ENCODE measurements around the gene QRICH2. TPM values are rescaled to one million over a fixed set of nuclear protein-coding genes. Genes with fewer than 3 reads are reported as not detected.

The QRICH2 gene
- total RNA-seq, 4 donors from 2014 or later: 1.2 to 10.7 (median 3.1) TPM

DNA sequence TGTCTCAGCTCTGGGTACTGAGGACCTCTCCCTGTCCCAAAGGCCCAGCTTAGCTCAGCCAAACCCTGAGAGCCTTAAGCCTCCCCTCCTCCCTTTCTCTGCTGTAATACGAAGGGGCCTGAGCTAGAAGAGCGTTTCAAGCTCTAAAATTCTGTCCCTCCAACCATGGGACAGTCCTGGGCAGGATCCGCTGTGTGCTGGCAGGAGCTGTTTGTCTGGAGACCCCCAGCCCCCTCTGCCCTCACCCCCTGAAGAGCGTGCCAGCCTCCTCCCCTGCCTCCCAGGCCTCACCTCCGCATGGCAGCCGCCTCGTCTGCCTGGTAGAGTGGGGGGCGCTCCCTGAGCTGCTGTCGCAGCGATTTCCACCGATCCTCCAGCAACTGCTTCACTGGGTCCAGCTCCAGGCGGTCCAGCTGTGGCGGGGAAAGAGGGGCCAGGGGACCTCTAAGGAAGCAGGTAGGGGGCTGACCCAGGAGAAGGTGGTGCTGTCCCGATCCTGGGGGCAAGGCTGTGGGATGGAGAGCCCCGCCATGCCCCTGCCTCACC lies 28.3 kb downstream of the QRICH2 start:
- no peak for DNase-seq
- no peak for TF ChIP-seq POLR2A (IDR thresholded peaks at IDR 0.05)
- TF ChIP-seq, protein P1, sequence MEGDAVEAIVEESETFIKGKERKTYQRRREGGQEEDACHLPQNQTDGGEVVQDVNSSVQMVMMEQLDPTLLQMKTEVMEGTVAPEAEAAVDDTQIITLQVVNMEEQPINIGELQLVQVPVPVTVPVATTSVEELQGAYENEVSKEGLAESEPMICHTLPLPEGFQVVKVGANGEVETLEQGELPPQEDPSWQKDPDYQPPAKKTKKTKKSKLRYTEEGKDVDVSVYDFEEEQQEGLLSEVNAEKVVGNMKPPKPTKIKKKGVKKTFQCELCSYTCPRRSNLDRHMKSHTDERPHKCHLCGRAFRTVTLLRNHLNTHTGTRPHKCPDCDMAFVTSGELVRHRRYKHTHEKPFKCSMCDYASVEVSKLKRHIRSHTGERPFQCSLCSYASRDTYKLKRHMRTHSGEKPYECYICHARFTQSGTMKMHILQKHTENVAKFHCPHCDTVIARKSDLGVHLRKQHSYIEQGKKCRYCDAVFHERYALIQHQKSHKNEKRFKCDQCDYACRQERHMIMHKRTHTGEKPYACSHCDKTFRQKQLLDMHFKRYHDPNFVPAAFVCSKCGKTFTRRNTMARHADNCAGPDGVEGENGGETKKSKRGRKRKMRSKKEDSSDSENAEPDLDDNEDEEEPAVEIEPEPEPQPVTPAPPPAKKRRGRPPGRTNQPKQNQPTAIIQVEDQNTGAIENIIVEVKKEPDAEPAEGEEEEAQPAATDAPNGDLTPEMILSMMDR (IDR thresholded peaks at IDR 0.05): no peak
- no peaks in the 10 kb centered on the region for H3K9me3 ChIP-seq
- H3K4me1 ChIP-seq: no peaks in the 10 kb centered on the region
- H3K27me3 ChIP-seq: no peaks in the 10 kb centered on the region
- H3K27ac ChIP-seq: no peak overlapping the region
- H3K4me3 ChIP-seq: no peak overlapping the region
- no peaks in the 10 kb centered on the region for H3K36me3 ChIP-seq

DNA sequence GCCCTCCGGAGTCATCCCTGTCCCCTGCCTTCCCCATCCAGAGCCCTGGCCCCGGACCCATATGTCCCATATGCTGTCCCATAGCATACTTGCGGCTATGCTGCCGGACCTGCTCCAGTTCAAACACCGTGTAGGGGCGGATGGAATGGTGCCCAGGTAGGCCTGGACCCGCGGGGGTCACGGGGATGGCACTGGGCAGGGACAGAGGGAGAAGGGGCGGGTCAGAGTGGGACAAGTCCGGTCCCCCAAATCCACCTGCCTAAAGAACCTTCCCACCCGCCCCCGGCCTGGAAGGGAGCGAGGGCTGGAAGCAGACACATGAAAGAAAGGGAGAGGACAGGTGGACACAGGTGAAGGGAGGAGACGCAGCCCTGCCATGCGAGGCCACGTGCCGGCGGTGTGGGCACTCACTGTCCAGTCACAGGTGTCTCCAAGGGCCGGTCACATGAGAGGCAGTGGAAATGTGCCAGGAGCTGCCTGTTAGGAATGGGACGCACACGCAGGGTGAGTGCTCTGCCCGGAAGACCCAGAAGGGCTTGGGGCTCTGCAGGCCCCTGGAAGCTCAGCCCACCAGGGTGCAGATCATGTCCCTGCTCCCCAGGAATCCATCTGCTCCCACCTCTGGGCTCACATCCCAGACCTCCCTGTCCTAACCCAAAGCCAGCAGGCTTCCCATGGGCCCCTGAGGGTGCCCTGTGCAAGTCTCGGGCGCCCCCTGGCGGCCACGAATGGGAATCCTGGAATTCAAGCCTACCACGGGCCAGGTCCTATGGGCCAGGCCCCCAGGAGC lies 28.9 kb downstream of the QRICH2 start:
- Histone ChIP-seq H3K36me3 (no peaks in the 10 kb centered on the region), H3K27ac (no peak overlapping the region), H3K27me3 (no peaks in the 10 kb centered on the region), H3K4me3 (no peak overlapping the region), H3K9me3 (no peaks in the 10 kb centered on the region), H3K4me1 (no peaks in the 10 kb centered on the region)
- DNase-seq: peak; percentile 88 to 95 (median 89)
- TF ChIP-seq POLR2A (IDR thresholded peaks at IDR 0.05): peak in 1 of 2 donors; percentile 18
- TF ChIP-seq, protein P1 (IDR thresholded peaks at IDR 0.05): peak; percentile 92 to 97 (median 96)

DNA sequence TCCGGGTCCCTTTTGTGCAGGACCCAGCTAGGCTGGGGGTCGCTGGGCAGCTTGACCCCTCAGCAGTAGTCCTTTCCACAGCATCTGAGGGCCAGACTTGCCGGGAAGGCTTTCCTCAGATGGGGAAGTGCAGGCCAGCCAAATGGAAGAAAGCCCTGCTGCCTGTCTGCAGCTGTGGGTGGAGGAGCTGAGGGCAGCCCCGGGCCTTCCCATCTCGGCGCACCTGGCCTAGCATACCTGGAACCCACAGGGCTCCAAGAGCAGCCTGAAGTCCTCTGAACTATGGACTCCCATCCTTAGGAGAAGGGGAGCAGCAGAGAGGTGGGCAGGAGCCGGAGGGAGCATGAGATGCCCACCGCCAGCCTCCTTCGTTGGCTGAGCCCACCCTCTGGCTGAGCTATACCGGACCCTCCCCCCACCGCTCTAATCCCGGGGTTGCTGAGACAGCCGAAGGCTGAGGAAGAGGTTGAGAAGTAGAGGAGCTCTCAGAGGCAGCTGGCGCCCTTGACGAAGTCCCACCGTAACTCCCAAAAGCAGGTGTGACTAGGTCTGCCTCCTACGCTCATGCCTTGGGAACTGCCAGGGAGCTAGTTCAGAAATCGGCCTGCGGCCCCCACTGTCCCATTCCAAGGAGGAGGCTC lies 29.7 kb downstream of the QRICH2 start:
- no peak overlapping the region for H3K4me3 ChIP-seq
- H3K9me3 ChIP-seq: no peaks in the 10 kb centered on the region
- TF ChIP-seq POLR2A (IDR thresholded peaks at IDR 0.05): no peak
- TF ChIP-seq, protein P1 (IDR thresholded peaks at IDR 0.05): no peak
- peaks cover 0 to 4% (median 0%) of the 10 kb centered on the region in 4 donors for H3K4me1 ChIP-seq
- no peaks in the 10 kb centered on the region for H3K36me3 ChIP-seq
- no peaks in the 10 kb centered on the region for H3K27me3 ChIP-seq
- no peak overlapping the region for H3K27ac ChIP-seq
- no peak for DNase-seq

DNA sequence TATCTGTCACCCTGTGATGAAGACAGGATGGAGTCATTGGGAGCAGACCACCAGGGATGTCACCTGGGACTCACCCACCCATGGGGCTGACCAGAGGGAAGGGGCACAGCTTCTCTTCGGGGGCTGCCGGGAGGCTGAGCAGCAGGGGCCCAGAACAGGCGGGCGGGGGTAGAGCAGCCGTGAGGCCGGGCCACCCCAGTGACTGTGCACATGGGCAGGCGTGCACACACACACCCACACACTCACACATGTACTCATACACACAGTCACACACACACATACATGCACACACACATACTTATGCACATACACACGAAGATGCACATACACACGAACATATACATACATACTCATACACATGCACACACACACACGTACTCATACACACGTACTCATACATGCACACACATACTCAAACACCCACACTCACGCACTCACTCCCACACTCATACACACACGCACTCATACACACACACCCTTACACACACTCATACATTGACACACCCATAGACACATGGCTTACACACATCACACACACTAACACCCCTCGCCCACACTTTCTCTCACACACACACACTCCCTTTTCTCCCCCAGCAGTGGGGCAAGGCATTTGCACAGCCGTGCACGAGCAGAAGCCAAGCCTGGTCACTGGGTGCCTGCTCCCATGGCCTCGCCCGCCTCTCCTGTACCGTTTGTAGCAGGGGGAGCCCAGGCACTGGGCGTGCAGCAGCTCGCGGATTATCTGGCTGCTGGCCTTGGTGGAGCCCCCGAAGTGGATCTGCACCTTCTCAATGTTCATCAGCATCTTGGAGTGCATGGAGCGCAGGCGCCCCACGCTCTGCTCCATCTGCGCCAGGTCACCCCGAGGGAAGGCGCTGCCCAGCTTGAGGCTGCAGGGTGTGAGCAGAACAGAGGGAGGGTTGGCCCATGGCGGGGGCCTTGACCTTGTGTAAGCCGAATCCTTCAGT lies 30.5 kb downstream of the QRICH2 start:
- Histone ChIP-seq H3K27me3 (no peaks in the 10 kb centered on the region), H3K9me3 (no peaks in the 10 kb centered on the region), H3K4me1 (peaks cover 0 to 12% (median 3%) of the 10 kb centered on the region in 4 donors), H3K4me3 (no peak overlapping the region), H3K36me3 (no peaks in the 10 kb centered on the region), H3K27ac (no peak overlapping the region)
- TF ChIP-seq, protein P1 (IDR thresholded peaks at IDR 0.05): no peak
- TF ChIP-seq POLR2A (IDR thresholded peaks at IDR 0.05): no peak
- DNase-seq: no peak

Data from Peyer's patch (tissue), 4 donors.